Activated CD8-positive, alpha-beta T cell treated with anti-CD3 and anti-CD28 coated beads, Interleukin-2, amount 10 ng/mL, durations not matched to agents 7 days and 5 days (primary cell): Measurements from ENCODE around the gene RNF141. TPM values are rescaled to one million over a fixed set of nuclear protein-coding genes. Genes with fewer than 3 reads are reported as not detected.

Experiments used
- ATAC-seq: fragments of 150-1000 bp; cut with Tn5 transposase; one replicate; pipeline ENCODE4 v1.10.0; 2021; ENCODE audit warnings: moderate library complexity
- CTCF ChIA-PET: fragments of 350-600 bp; sonication (Branson Sonifier 250); formaldehyde crosslinking; loops from one replicate; lab custom pipeline; 2021; ENCODE audit warnings: antibody characterized with exemption; lab: Charles Lee
- POLR2A ChIA-PET: fragments of 350-600 bp; sonication (Branson Sonifier 250); formaldehyde crosslinking; loops from one replicate; lab custom pipeline; 2021; ENCODE audit warnings: antibody characterized with exemption; lab: Charles Lee
- DNase-seq: peaks from one replicate; pipeline ENCODE4 v3.0.0-alpha.2; 2020
- H3K27ac Mint-ChIP-seq: one replicate; pipeline ENCODE4 v1.8.0; 2021; ENCODE audit warnings: mild to moderate bottlenecking, mixed read lengths
- H3K27me3 Mint-ChIP-seq: one replicate; pipeline ENCODE4 v1.8.0; 2021; ENCODE audit warnings: low read depth, mixed read lengths
- H3K36me3 Mint-ChIP-seq: one replicate; pipeline ENCODE4 v1.8.0; 2021; ENCODE audit warnings: low read depth, mixed read lengths
- H3K4me1 Mint-ChIP-seq: one replicate; pipeline ENCODE4 v1.8.0; 2021; ENCODE audit warnings: low read depth, mixed read lengths
- H3K4me3 Mint-ChIP-seq: one replicate; pipeline ENCODE4 v1.8.0; 2021; ENCODE audit warnings: mild to moderate bottlenecking, mixed read lengths
- H3K9me3 Mint-ChIP-seq: one replicate; pipeline ENCODE4 v1.8.0; 2022; ENCODE audit warnings: mixed read lengths; ENCODE audit not compliant: insufficient read depth
- total RNA-seq, 2 experiments: library from RNA; stranded (reverse); gene quantifications; one replicate each; pipeline ENCODE4 v1.2.3, GENCODE V29; 2021

The RNF141 gene
- total RNA-seq, 2 experiments from 2014 or later: 10.7 to 11.6 TPM

GRCh38 chr11:10538924-10539323, 2.1 kb downstream of the RNF141 start:
- CTCF ChIA-PET: no interaction called here
- Mint-ChIP-seq H3K27ac (no peak overlapping the region), H3K27me3 (no peaks in the 10 kb centered on the region)

GRCh38 chr11:10537600-10537999, 3.4 kb downstream of the RNF141 start:
- H3K27ac Mint-ChIP-seq: no peak overlapping the region

More at GRCh38 chr11:10538924-10539323, 2.1 kb downstream of the RNF141 start:
- ATAC-seq (no peak), DNase-seq (no peak)
- H3K4me1 Mint-ChIP-seq: peaks cover 25% of the 10 kb centered on the region
- POLR2A ChIA-PET: no interaction called here
- H3K4me3 Mint-ChIP-seq: no peak overlapping the region
- H3K36me3 Mint-ChIP-seq: no peaks in the 10 kb centered on the region
- H3K9me3 Mint-ChIP-seq: peaks cover 5% of the 10 kb centered on the region

GRCh38 chr11:10534316-10534715, 6.7 kb downstream of the RNF141 start:
- Mint-ChIP-seq H3K4me3 (no peak overlapping the region), H3K27ac (no peak overlapping the region), H3K27me3 (no peaks in the 10 kb centered on the region), H3K4me1 (peaks cover 10% of the 10 kb centered on the region), H3K9me3 (no peaks in the 10 kb centered on the region), H3K36me3 (no peaks in the 10 kb centered on the region)
- DNase-seq (no peak), ATAC-seq (no peak)
- ChIA-PET CTCF (interaction anchor here (0.9 to 1.5 kb wide), 5 partner anchors 15 to 399 kb away, joined by 3 to 5 read pairs (median 3); no protein-coding TSS in a partner anchor), POLR2A (no interaction called here)

More at GRCh38 chr11:10537600-10537999, 3.4 kb downstream of the RNF141 start:
- DNase-seq (no peak), ATAC-seq (no peak)
- no peaks in the 10 kb centered on the region for H3K9me3 Mint-ChIP-seq
- H3K36me3 Mint-ChIP-seq: no peaks in the 10 kb centered on the region
- ChIA-PET POLR2A (no interaction called here), CTCF (interaction anchor here (1.5 kb wide), 1 partner anchor 124 kb away, joined by 3 read pairs; no protein-coding TSS in a partner anchor)
- H3K4me3 Mint-ChIP-seq: no peak overlapping the region
- no peaks in the 10 kb centered on the region for H3K27me3 Mint-ChIP-seq
- peaks cover 25% of the 10 kb centered on the region for H3K4me1 Mint-ChIP-seq

GRCh38 chr11:10533323-10533722, 7.7 kb downstream of the RNF141 start:
- Mint-ChIP-seq H3K27me3 (no peaks in the 10 kb centered on the region), H3K4me1 (peaks cover 10% of the 10 kb centered on the region), H3K4me3 (no peak overlapping the region), H3K36me3 (no peaks in the 10 kb centered on the region), H3K27ac (no peak overlapping the region), H3K9me3 (no peaks in the 10 kb centered on the region)
- ChIA-PET POLR2A (no interaction called here), CTCF (interaction anchor here (3.7 kb wide), 1 partner anchor 8 kb away, joined by 45 read pairs; the partner anchor contains the start of gene RNF141)
- DNase-seq: no peak
- no peak for ATAC-seq

GRCh38 chr11:10532526-10532925, 8.5 kb downstream of the RNF141 start:
- Mint-ChIP-seq H3K36me3 (peaks cover 2% of the 10 kb centered on the region), H3K9me3 (no peaks in the 10 kb centered on the region), H3K4me1 (peaks cover 12% of the 10 kb centered on the region), H3K4me3 (no peak overlapping the region), H3K27ac (no peak overlapping the region), H3K27me3 (no peaks in the 10 kb centered on the region)
- no peak for ATAC-seq
- POLR2A ChIA-PET: interaction anchor here (0.5 to 1.4 kb wide), 2 partner anchors 9 to 77 kb away, joined by 3 to 4 read pairs; partner anchors contain the start of gene RNF141
- DNase-seq: no peak
- CTCF ChIA-PET: interaction anchor here (3.7 kb wide), 1 partner anchor 8 kb away, joined by 45 read pairs; the partner anchor contains the start of gene RNF141

- Mint-ChIP-seq H3K27ac (no peak overlapping the region), H3K4me1 (peaks cover 11% of the 10 kb centered on the region), H3K4me3 (no peak overlapping the region), H3K36me3 (peaks cover 11% of the 10 kb centered on the region), H3K27me3 (no peaks in the 10 kb centered on the region), H3K9me3 (no peaks in the 10 kb centered on the region)
- DNase-seq: no peak
- POLR2A ChIA-PET: no interaction called here
- no peak for ATAC-seq
- CTCF ChIA-PET: interaction anchor here (2.2 kb wide), 1 partner anchor 12 kb away, joined by 16 read pairs; the partner anchor contains the start of gene RNF141
These were observed 11.7 kb downstream of the RNF141 start for GRCh38 chr11:10529279-10529678.

GRCh38 chr11:10528121-10528520, 12.9 kb downstream of the RNF141 start:
- H3K36me3 Mint-ChIP-seq: peaks cover 15% of the 10 kb centered on the region
- CTCF ChIA-PET: interaction anchor here (0.6 to 2.2 kb wide), 3 partner anchors 13 to 162 kb away, joined by 3 to 16 read pairs (median 6); partner anchors contain the start of gene RNF141
- H3K4me3 Mint-ChIP-seq: no peak overlapping the region
- DNase-seq (no peak), ATAC-seq (no peak)
- no peak overlapping the region for H3K27ac Mint-ChIP-seq
- H3K27me3 Mint-ChIP-seq: no peaks in the 10 kb centered on the region
- H3K9me3 Mint-ChIP-seq: no peaks in the 10 kb centered on the region
- POLR2A ChIA-PET: no interaction called here
- peaks cover 11% of the 10 kb centered on the region for H3K4me1 Mint-ChIP-seq

GRCh38 chr11:10526974-10527918, 13.7 kb downstream of the RNF141 start:
- ATAC-seq: peak; percentile 49
- no peaks in the 10 kb centered on the region for H3K9me3 Mint-ChIP-seq
- no peak for DNase-seq
- no peaks in the 10 kb centered on the region for H3K27me3 Mint-ChIP-seq
- CTCF ChIA-PET: interaction anchor here (1.8 to 2.2 kb wide), 2 partner anchors 14 to 74 kb away, joined by 6 to 16 read pairs; partner anchors contain the start of gene RNF141
- H3K4me3 Mint-ChIP-seq: no peak overlapping the region
- H3K4me1 Mint-ChIP-seq: peaks cover 11% of the 10 kb centered on the region
- POLR2A ChIA-PET: interaction anchor here (1.0 kb wide), 1 partner anchor 13 kb away, joined by 3 read pairs; no protein-coding TSS in a partner anchor
- H3K27ac Mint-ChIP-seq: no peak overlapping the region
- H3K36me3 Mint-ChIP-seq: peaks cover 15% of the 10 kb centered on the region

- ChIA-PET CTCF (no interaction called here), POLR2A (no interaction called here)
- DNase-seq (no peak), ATAC-seq (no peak)
- H3K9me3 Mint-ChIP-seq: no peaks in the 10 kb centered on the region
- H3K27ac Mint-ChIP-seq: no peak overlapping the region
- H3K4me1 Mint-ChIP-seq: peaks cover 11% of the 10 kb centered on the region
- peaks cover 22% of the 10 kb centered on the region for H3K36me3 Mint-ChIP-seq
- H3K4me3 Mint-ChIP-seq: no peak overlapping the region
- H3K27me3 Mint-ChIP-seq: no peaks in the 10 kb centered on the region
These were observed 16.5 kb downstream of the RNF141 start for GRCh38 chr11:10524471-10524870.

GRCh38 chr11:10522921-10523320, 18.1 kb downstream of the RNF141 start:
- ChIA-PET CTCF (interaction anchor here (1.5 kb wide), 1 partner anchor 18 kb away, joined by 10 read pairs; the partner anchor contains the start of gene RNF141), POLR2A (interaction anchor here (1.0 kb wide), 1 partner anchor 18 kb away, joined by 4 read pairs; the partner anchor contains the start of gene RNF141)
- DNase-seq (no peak), ATAC-seq (no peak)
- Mint-ChIP-seq H3K4me1 (peaks cover 11% of the 10 kb centered on the region), H3K27ac (no peak overlapping the region), H3K9me3 (no peaks in the 10 kb centered on the region), H3K36me3 (peaks cover 22% of the 10 kb centered on the region), H3K27me3 (no peaks in the 10 kb centered on the region), H3K4me3 (no peak overlapping the region)

- ChIA-PET POLR2A (no interaction called here), CTCF (no interaction called here)
- ATAC-seq (no peak), DNase-seq (no peak)
- Mint-ChIP-seq H3K27ac (no peak overlapping the region), H3K4me1 (peaks cover 7% of the 10 kb centered on the region), H3K9me3 (no peaks in the 10 kb centered on the region), H3K4me3 (no peak overlapping the region), H3K27me3 (no peaks in the 10 kb centered on the region), H3K36me3 (peaks cover 18% of the 10 kb centered on the region)
These were observed 18.7 kb downstream of the RNF141 start for GRCh38 chr11:10522276-10522675.
